Keratinocyte (primary cell): Measurements from ENCODE around the gene PDE6A. TPM values are rescaled to one million over a fixed set of nuclear protein-coding genes. Genes with fewer than 3 reads are reported as not detected.

Experiments used
- DNase-seq: peaks from one replicate; pipeline ENCODE4 v3.0.0-alpha.2; 2011; ENCODE audit warnings: low read depth, missing footprints, low spot score
- FAIRE-seq: peaks from 2 replicates; lab custom pipeline; 2011; peaks lifted over from hg19 to GRCh38; lab: Jason Lieb, UNC
- H2AFZ ChIP-seq: 2 replicates; pipeline ENCODE4 v1.6.0; 2012; ENCODE audit warnings: low read length, control low read depth, inconsistent platforms; ENCODE audit not compliant: control insufficient read depth
- H3K27ac ChIP-seq: 2 replicates; pipeline ENCODE4 v1.5.1; 2011; ENCODE audit warnings: low read length; ENCODE audit not compliant: control insufficient read depth, insufficient read depth
- H3K27me3 ChIP-seq: 3 replicates; pipeline ENCODE4 v1.6.0; 2011; ENCODE audit warnings: low read length; ENCODE audit not compliant: control insufficient read depth, insufficient read depth; ENCODE audit errors: extremely low read depth
- H3K36me3 ChIP-seq, 2 experiments: 2 replicates in 1 of 2; 3 replicates in 1 of 2; pipeline ENCODE4 v1.5.1; 2011; ENCODE audit warnings: low read length in 2 of 2, mild to moderate bottlenecking in 1 of 2; ENCODE audit not compliant: control insufficient read depth in 2 of 2, insufficient read depth in 2 of 2; ENCODE audit errors: extremely low read depth in 1 of 2
- H3K4me1 ChIP-seq: 3 replicates; pipeline ENCODE4 v1.5.1; 2011; ENCODE audit warnings: low read length; ENCODE audit not compliant: control insufficient read depth, insufficient read depth; ENCODE audit errors: extremely low read depth
- H3K4me2 ChIP-seq: 3 replicates; pipeline ENCODE4 v1.6.0; 2011; ENCODE audit warnings: low read depth, low read length; ENCODE audit not compliant: control insufficient read depth, insufficient read depth; ENCODE audit errors: extremely low read depth
- H3K4me3 ChIP-seq, 3 experiments: fragments of 200-600 bp in 1 of 3; sonication (generic) in 1 of 3; 2 replicates in 2 of 3; 3 replicates in 1 of 3; pipeline ENCODE4 v1.5.1; 2011 to 2016; ENCODE audit warnings: low read length in 3 of 3, mild to moderate bottlenecking in 3 of 3, control low read depth in 2 of 3, inconsistent platforms in 1 of 3, low read depth in 1 of 3, mixed read lengths in 1 of 3, mixed run types in 1 of 3, moderate library complexity in 1 of 3; ENCODE audit not compliant: control insufficient read depth in 2 of 3, insufficient read depth in 2 of 3; ENCODE audit errors: extremely low read depth in 1 of 3
- H3K79me2 ChIP-seq: 2 replicates; pipeline ENCODE4 v1.6.0; 2012; ENCODE audit warnings: low read length; ENCODE audit not compliant: control insufficient read depth, insufficient read depth
- H3K9ac ChIP-seq: 3 replicates; pipeline ENCODE4 v1.6.0; 2011; ENCODE audit warnings: low read length; ENCODE audit not compliant: control insufficient read depth, insufficient read depth; ENCODE audit errors: extremely low read depth
- H3K9me1 ChIP-seq: 3 replicates; pipeline ENCODE4 v1.6.0; 2011; ENCODE audit warnings: low read length; ENCODE audit not compliant: control insufficient read depth, insufficient read depth; ENCODE audit errors: extremely low read depth
- H3K9me3 ChIP-seq: 2 replicates; pipeline ENCODE4 v1.5.1; 2012; ENCODE audit warnings: low read depth, low read length; ENCODE audit not compliant: control insufficient read depth
- H4K20me1 ChIP-seq: 3 replicates; pipeline ENCODE4 v1.6.0; 2011; ENCODE audit warnings: low read length; ENCODE audit not compliant: control insufficient read depth, insufficient read depth; ENCODE audit errors: extremely low read depth
- CTCF ChIP-seq, 3 experiments: IDR thresholded peaks in 1 of 3; conservative IDR thresholded peaks in 1 of 3; optimal IDR thresholded peaks in 1 of 3; 2 replicates in 2 of 3; 3 replicates in 1 of 3; pipeline versions ENCODE3 to v1.5.1; 2011; ENCODE audit warnings: low read length in 3 of 3, mild to moderate bottlenecking in 3 of 3, moderate library complexity in 2 of 3, control low read depth in 1 of 3, inconsistent platforms in 1 of 3; ENCODE audit not compliant: insufficient read depth in 2 of 3; ENCODE audit errors: extremely low read depth in 1 of 3
- EZH2 ChIP-seq: IDR thresholded peaks from one replicate; pipeline ENCODE4 v1.6.1; 2012; ENCODE audit warnings: inconsistent platforms, mild to moderate bottlenecking, low read length, moderate library complexity
- dilution Hi-C: fragments of 300-500 bp; cut with MboI; formaldehyde crosslinking; loops from one replicate; pipeline ENCODE4 v1.7.0; 2020; ENCODE audit warnings: low sequenced_read_pairs; ENCODE audit not compliant: extremely low pct_ligation_motif_present
- polyA plus RNA-seq, 5 experiments: library from polyadenylated mRNA; depleted of rRNA in 3 of 5; stranded (reverse) in 3 of 5; stranded (forward) in 1 of 5; unstranded in 1 of 5; fragments of >200 nt; gene quantifications; 1 replicate in 1 of 5; 2 replicates in 3 of 5; 3 replicates in 1 of 5; pipeline versions ENCODE4 v1.2.1 to v1.2.3, GENCODE V29; 2011 to 2012; ENCODE audit warnings: missing spikeins in 2 of 5, low read depth in 1 of 5, low replicate concordance in 1 of 5

Gene PDE6A
- polyA plus RNA-seq, 1 donor (not counting 4 experiments of a cell fraction or from before 2014, with no cell fraction given): 0.03 TPM

GRCh38 chr5:149838881-149839739, 105.5 kb downstream of the PDE6A start:
- peak; percentile 42 for DNase-seq
- dilution Hi-C loops: no loop called here
- H3K4me2 ChIP-seq: no peak overlapping the region
- H3K9me1 ChIP-seq: no peaks in the 10 kb centered on the region
- peaks cover 11% of the 10 kb centered on the region for H3K4me1 ChIP-seq
- no peaks in the 10 kb centered on the region for H3K9me3 ChIP-seq
- peak overlapping the region; percentile 10 for H3K27ac ChIP-seq
- no peak overlapping the region for H2AFZ ChIP-seq
- H4K20me1 ChIP-seq: no peaks in the 10 kb centered on the region
- TF ChIP-seq EZH2 (no peak), CTCF (optimal IDR thresholded peaks at IDR 0.05 in 1 of 3, IDR thresholded peaks at IDR 0.05 in 1 of 3, conservative IDR thresholded peaks at IDR 0.05 in 1 of 3; ENCODE audit: extremely low read depth in 1 of 3, insufficient read depth in 2 of 3, low read length in 3 of 3) (no peak)
- H3K9ac ChIP-seq: no peak overlapping the region
- peak; percentile 81 for FAIRE-seq
- H3K36me3 ChIP-seq: peaks cover 0 to 10% of the 10 kb centered on the region in 2 experiments
- no peak overlapping the region for H3K4me3 ChIP-seq
- H3K79me2 ChIP-seq: no peaks in the 10 kb centered on the region
- no peaks in the 10 kb centered on the region for H3K27me3 ChIP-seq

DNA sequence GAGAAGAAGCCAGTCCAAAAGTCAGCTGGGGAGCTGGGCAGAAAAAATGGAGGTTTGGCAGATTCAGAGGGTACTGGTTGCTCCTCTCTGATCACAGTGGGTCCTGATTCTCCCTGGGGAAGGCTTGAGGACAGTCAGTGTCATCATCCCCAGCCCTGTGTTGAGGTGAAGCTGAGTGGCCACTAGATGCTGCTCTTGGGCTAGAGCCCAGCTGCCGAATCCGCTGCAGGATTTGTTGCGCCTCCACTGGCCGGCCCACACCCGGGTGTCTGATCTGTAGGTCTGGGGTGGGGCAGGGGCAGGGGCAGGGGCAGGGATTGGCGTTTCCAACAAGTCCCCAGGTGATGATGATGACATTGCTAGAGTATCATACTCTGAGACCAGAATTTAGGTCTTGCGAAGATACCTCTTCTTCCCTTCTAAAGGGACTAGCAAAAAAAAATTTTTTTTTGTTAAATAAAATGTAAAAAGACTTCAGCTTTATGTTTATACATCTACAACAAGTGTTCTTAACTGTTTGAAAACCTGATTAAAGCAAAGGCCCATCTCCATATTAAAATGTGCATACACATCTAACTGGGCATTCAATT, 106.8 kb downstream of the PDE6A start:
- H3K27ac ChIP-seq: no peak overlapping the region
- H3K4me1 ChIP-seq: peaks cover 11% of the 10 kb centered on the region
- dilution Hi-C loops: no loop called here
- no peak overlapping the region for H3K4me3 ChIP-seq
- peak in 2 of 3 experiments; percentile 75 to 93 for TF ChIP-seq CTCF (optimal IDR thresholded peaks at IDR 0.05 in 1 of 3, IDR thresholded peaks at IDR 0.05 in 1 of 3, conservative IDR thresholded peaks at IDR 0.05 in 1 of 3; ENCODE audit: extremely low read depth in 1 of 3, insufficient read depth in 2 of 3, low read length in 3 of 3)
- TF ChIP-seq EZH2: no peak
- FAIRE-seq: peak; percentile 23
- H2AFZ ChIP-seq: no peak overlapping the region
- no peaks in the 10 kb centered on the region for H3K27me3 ChIP-seq
- H3K36me3 ChIP-seq: peaks cover 0 to 12% of the 10 kb centered on the region in 2 experiments
- no peak for DNase-seq
- H3K9me1 ChIP-seq: no peaks in the 10 kb centered on the region
- H3K9me3 ChIP-seq: no peaks in the 10 kb centered on the region
- H4K20me1 ChIP-seq: no peaks in the 10 kb centered on the region
- no peak overlapping the region for H3K9ac ChIP-seq
- H3K79me2 ChIP-seq: no peaks in the 10 kb centered on the region
- H3K4me2 ChIP-seq: no peak overlapping the region
